HG02973 (cell line): ENCODE results near the gene CSNK1A1.
"Not testable (repeated sequence)": the region's sequence is repeated elsewhere in the genome, so short reads cannot be mapped to it uniquely, and the experiment has no call there.

Source experiments
- ATAC-seq: cut with Tn5 transposase; IDR thresholded peaks from one replicate; pipeline ENCODE4 v1.9.1; 2021; ENCODE audit warnings: moderate library complexity; ENCODE audit not compliant: unreplicated experiment

CSNK1A1 gene

GRCh38 chr5:149459891-149460290 lies 91.3 kb downstream of the CSNK1A1 start:
- no peak for ATAC-seq

- ATAC-seq, result no peak
These were observed 93.9 kb downstream of the CSNK1A1 start for GRCh38 chr5:149457393-149457763.

GRCh38 chr5:149456597-149457392 lies 94.4 kb downstream of the CSNK1A1 start:
- no peak for ATAC-seq

GRCh38 chr5:149455889-149456409 lies 95.3 kb downstream of the CSNK1A1 start:
- no peak for ATAC-seq

- no peak for ATAC-seq
These were observed 97.4 kb downstream of the CSNK1A1 start for GRCh38 chr5:149453618-149454415.

GRCh38 chr5:149452665-149453617 lies 98.3 kb downstream of the CSNK1A1 start:
- no peak for ATAC-seq

GRCh38 chr5:149452007-149452664 lies 99.1 kb downstream of the CSNK1A1 start:
- no peak for ATAC-seq

- no peak for ATAC-seq
These were observed 101.0 kb downstream of the CSNK1A1 start for GRCh38 chr5:149450199-149450598.

GRCh38 chr5:149448831-149449714 lies 102.2 kb downstream of the CSNK1A1 start:
- ATAC-seq, result no peak

GRCh38 chr5:149448431-149448830 lies 102.8 kb downstream of the CSNK1A1 start:
- ATAC-seq, result no peak

- no peak for ATAC-seq
These were observed 103.6 kb downstream of the CSNK1A1 start for GRCh38 chr5:149447373-149448367.

- ATAC-seq, result not testable (repeated sequence)
These were observed 104.4 kb downstream of the CSNK1A1 start for GRCh38 chr5:149446794-149447193.

GRCh38 chr5:149445739-149446369 lies 105.4 kb downstream of the CSNK1A1 start:
- no peak for ATAC-seq

GRCh38 chr5:149445343-149445738 lies 105.9 kb downstream of the CSNK1A1 start:
- ATAC-seq, result no peak

- ATAC-seq, result not testable (repeated sequence)
These were observed 106.8 kb downstream of the CSNK1A1 start for GRCh38 chr5:149444430-149444829.

GRCh38 chr5:149443210-149443609 lies 108.0 kb downstream of the CSNK1A1 start:
- no peak for ATAC-seq

- peak; percentile 94 for ATAC-seq
These were observed 108.6 kb downstream of the CSNK1A1 start for GRCh38 chr5:149442563-149443182.
